Cardiac muscle cell (in vitro differentiated cells and primary cell): ENCODE measurements around the gene CLEC7A. TPM values are rescaled to one million over a fixed set of nuclear protein-coding genes. Genes with fewer than 3 reads are reported as not detected.
A peak's percentile ranks its signal among the peaks of the same experiment; 100 is the strongest.

Source experiments
- DNase-seq, 2 donors: peaks; one replicate each; pipeline versions ENCODE4 v3.0.0 to v3.0.0-alpha.2; 2010 to 2017; ENCODE audit warnings: low read depth in 1 of 2, low spot score in 1 of 2
- H3K27ac ChIP-seq: fragments of 200-600 bp; sonication (generic); 2 replicates; pipeline ENCODE4 v1.5.1; 2016
- H3K27me3 ChIP-seq: fragments of 200-600 bp; sonication (generic); 2 replicates; pipeline ENCODE4 v1.6.0; 2016; ENCODE audit warnings: control low read depth
- H3K36me3 ChIP-seq: fragments of 200-600 bp; sonication (generic); 2 replicates; pipeline ENCODE4 v1.5.1; 2016; ENCODE audit warnings: control low read depth
- H3K4me1 ChIP-seq: fragments of 200-600 bp; sonication (generic); 2 replicates; pipeline ENCODE4 v1.8.1; 2017; ENCODE audit warnings: low read depth, mild to moderate bottlenecking, mixed run types
- H3K4me3 ChIP-seq: fragments of 200-600 bp; sonication (generic); 2 replicates; pipeline ENCODE4 v1.5.1; 2016; ENCODE audit warnings: mild to moderate bottlenecking
- H3K9me3 ChIP-seq: fragments of 200-600 bp; sonication (generic); 2 replicates; pipeline ENCODE4 v1.5.1; 2017; ENCODE audit warnings: low read depth, mild to moderate bottlenecking, control low read depth
- polyA plus RNA-seq: library from polyadenylated mRNA; unstranded; fragments of >200 nt; fragmentation: Nextera tagmentation; extraction: Ambion mirVana; gene quantifications from 2 replicates; pipeline ENCODE4 v1.2.1, GENCODE V29; 2016
- total RNA-seq: library from RNA; depleted of rRNA; stranded (reverse); fragments of >200 nt; gene quantifications from 2 replicates; pipeline ENCODE4 v1.2.3, GENCODE V29; 2016
- TF ChIP-seq, protein P1 (sequence below): IDR thresholded peaks from 2 replicates; pipeline ENCODE4 v1.5.1; 2012; ENCODE audit warnings: low read depth, mild to moderate bottlenecking, low read length

The CLEC7A gene
- total and polyA plus RNA-seq, 2 experiments from 2014 or later: not detected

DNA sequence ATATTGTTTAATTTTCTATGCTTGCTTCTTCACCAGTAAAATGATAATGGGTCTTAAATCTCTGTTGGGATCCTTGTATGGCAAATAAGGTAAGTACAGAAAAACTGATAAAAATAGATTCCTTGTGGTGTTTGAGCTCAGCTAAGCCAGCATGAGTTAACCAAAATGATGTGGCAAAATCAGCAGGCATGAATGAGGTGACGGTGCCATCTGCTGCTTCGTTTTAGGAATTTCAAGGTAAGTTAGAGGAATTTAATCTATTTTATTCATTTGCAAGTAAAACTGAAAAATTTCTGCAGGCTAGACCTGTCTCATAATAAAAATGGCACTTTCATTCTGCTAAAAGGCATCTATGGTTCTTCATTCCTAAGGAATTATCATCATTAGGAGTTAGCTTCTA is 10.0 kb upstream of the CLEC7A start:
- peak; percentile 45 to 65 for DNase-seq
- no peak overlapping the region for H3K4me3 ChIP-seq
- H3K27me3 ChIP-seq: peaks cover 22% of the 10 kb centered on the region
- H3K27ac ChIP-seq: no peak overlapping the region
- no peaks in the 10 kb centered on the region for H3K9me3 ChIP-seq
- peaks cover 14% of the 10 kb centered on the region for H3K4me1 ChIP-seq
- TF ChIP-seq, protein P1, sequence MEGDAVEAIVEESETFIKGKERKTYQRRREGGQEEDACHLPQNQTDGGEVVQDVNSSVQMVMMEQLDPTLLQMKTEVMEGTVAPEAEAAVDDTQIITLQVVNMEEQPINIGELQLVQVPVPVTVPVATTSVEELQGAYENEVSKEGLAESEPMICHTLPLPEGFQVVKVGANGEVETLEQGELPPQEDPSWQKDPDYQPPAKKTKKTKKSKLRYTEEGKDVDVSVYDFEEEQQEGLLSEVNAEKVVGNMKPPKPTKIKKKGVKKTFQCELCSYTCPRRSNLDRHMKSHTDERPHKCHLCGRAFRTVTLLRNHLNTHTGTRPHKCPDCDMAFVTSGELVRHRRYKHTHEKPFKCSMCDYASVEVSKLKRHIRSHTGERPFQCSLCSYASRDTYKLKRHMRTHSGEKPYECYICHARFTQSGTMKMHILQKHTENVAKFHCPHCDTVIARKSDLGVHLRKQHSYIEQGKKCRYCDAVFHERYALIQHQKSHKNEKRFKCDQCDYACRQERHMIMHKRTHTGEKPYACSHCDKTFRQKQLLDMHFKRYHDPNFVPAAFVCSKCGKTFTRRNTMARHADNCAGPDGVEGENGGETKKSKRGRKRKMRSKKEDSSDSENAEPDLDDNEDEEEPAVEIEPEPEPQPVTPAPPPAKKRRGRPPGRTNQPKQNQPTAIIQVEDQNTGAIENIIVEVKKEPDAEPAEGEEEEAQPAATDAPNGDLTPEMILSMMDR: peak; percentile 27
- H3K36me3 ChIP-seq: no peaks in the 10 kb centered on the region

DNA sequence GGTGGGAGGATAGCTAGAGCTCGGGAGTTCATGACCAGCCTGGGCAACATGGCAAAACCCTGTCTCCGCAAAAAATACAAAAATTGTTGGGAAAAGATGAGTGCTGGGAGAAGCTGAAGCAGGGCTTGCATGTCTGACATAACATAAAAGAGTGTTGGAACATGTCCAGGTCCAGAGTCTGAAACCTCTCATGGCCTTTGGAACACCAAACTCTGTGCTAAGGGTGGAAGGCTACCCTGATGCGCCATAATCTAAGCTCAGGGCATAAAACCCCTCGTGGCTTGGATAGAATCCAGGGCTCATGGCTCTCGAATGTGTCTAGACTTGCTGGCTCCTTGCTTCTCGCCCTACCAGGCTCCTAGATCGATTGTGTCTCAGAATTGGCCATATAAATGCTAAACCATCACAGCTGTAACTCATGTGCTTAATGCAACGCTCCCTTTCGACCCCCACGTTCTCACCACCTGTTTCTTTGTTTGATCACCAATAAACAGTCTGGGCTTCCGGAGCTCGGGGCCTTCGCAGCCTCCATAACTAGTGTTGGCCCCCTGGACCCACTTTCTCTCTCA is 6.7 kb upstream of the CLEC7A start:
- DNase-seq: no peak
- H3K27me3 ChIP-seq: peaks cover 42% of the 10 kb centered on the region
- no peaks in the 10 kb centered on the region for H3K9me3 ChIP-seq
- H3K4me3 ChIP-seq: no peak overlapping the region
- peaks cover 1% of the 10 kb centered on the region for H3K4me1 ChIP-seq
- no peak overlapping the region for H3K27ac ChIP-seq
- no peaks in the 10 kb centered on the region for H3K36me3 ChIP-seq
- TF ChIP-seq, protein P1: no peak

DNA sequence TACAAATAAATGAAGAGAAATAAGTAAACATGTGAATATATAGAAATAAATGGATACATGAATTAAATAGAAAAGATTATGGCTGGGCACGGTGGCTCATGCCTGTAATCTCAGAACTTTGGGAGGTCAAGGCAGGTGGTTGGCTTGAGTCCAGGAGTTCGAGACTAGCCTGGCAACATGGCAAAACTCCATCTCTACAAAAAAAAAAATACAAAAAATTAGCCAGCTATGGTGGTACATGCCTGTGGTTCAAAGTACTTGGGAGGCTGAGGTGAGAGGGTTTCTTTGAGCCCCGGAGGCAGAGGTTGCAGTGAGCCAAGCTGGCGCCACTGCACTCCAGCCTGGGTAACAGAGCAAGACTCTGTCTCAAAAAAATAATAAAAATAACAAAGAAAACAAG is 5.1 kb upstream of the CLEC7A start:
- TF ChIP-seq, protein P1: no peak
- H3K27ac ChIP-seq: no peak overlapping the region
- no peak for DNase-seq
- H3K27me3 ChIP-seq: peaks cover 46% of the 10 kb centered on the region
- H3K36me3 ChIP-seq: no peaks in the 10 kb centered on the region
- peaks cover 15% of the 10 kb centered on the region for H3K4me1 ChIP-seq
- H3K4me3 ChIP-seq: no peak overlapping the region
- H3K9me3 ChIP-seq: no peaks in the 10 kb centered on the region

DNA sequence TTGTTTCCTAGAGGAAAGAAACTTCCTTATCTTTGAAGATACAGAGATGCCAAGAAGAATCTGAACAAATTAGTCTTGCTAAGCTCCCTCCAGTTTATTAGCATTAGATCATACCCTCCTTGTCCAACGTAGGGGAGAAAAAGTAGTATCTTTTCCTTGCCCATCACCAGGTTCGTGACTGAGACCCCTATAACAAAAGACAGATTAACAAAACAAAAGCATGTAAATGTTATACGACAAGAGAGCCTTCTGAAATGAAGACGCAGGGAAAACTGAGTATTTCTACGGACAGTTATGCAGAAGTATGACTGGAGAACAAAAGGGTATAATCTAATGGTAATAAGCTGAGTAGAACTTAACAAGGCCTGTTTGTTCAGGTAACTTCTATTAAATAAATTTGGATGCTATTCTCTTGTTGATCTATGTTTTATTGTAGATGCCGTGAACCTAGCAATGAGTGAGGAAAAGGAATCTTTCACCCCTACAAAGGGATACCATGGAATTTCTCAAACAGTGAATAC is 2.9 kb upstream of the CLEC7A start:
- DNase-seq: no peak
- Histone ChIP-seq H3K4me1 (peaks cover 15% of the 10 kb centered on the region), H3K27ac (no peak overlapping the region), H3K4me3 (no peak overlapping the region), H3K9me3 (no peaks in the 10 kb centered on the region), H3K36me3 (no peaks in the 10 kb centered on the region), H3K27me3 (peaks cover 65% of the 10 kb centered on the region)
- TF ChIP-seq, protein P1: no peak

DNA sequence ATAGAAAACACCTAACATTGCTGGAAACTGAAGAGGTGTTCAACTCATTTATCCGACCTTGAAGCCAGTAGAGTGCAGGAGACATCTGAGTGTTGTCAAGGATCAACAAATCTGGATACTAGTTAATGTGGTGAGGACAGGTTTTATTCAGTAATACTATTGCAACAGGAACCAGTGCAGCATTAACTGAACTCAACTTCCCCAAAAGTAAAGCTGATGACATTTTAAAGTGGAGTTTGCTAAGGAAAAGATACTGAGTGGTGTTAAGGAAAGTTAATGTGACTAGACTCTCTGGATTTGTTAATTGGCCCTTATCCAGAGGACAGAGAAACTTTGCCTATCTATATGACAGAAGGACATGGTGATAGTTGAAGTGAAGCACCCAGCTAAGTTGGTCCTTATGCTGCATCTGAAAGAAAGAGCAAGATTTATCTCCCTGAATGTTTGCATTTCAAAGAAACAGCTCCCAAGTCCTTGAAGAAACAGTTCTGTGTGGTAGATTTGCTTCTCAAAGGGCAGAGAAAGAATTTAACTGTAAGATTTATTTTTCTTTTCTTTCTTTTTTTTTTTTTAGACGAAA is 1.2 kb upstream of the CLEC7A start:
- no peak overlapping the region for H3K27ac ChIP-seq
- no peaks in the 10 kb centered on the region for H3K9me3 ChIP-seq
- H3K4me1 ChIP-seq: peaks cover 15% of the 10 kb centered on the region
- no peak overlapping the region for H3K4me3 ChIP-seq
- peaks cover 70% of the 10 kb centered on the region for H3K27me3 ChIP-seq
- no peaks in the 10 kb centered on the region for H3K36me3 ChIP-seq
- DNase-seq: peak in 1 of 2 donors; percentile 47
- TF ChIP-seq, protein P1: no peak
